Vagina (tissue), 2 donors: ENCODE measurements around the gene MTURN. TPM values are rescaled to one million over a fixed set of nuclear protein-coding genes. Genes with fewer than 3 reads are reported as not detected.
A peak's percentile ranks its signal among the peaks of the same experiment; 100 is the strongest.

Source experiments
- DNase-seq, 2 donors: peaks; one replicate each; pipeline ENCODE4 v3.0.0-alpha.2; 2017; ENCODE audit errors: extremely low spot score in 2 of 2
- H3K27ac ChIP-seq: fragments of 200-600 bp; sonication (generic); one replicate; pipeline ENCODE4 v1.5.1; 2019
- H3K27me3 ChIP-seq: fragments of 200-600 bp; sonication (generic); one replicate; pipeline ENCODE4 v1.5.1; 2019
- H3K36me3 ChIP-seq, 2 donors: fragments of 200-600 bp; sonication (generic); one replicate each; pipeline ENCODE4 v1.5.1; 2017 to 2019
- H3K4me1 ChIP-seq: fragments of 200-600 bp; sonication (generic); one replicate; pipeline ENCODE4 v1.5.1; 2019
- H3K4me3 ChIP-seq, 2 donors: fragments of 200-600 bp; sonication (generic); 1 replicate in 1 of 2; 2 replicates in 1 of 2; pipeline ENCODE4 v1.5.1; 2016 to 2019
- H3K9me3 ChIP-seq: fragments of 200-600 bp; sonication (generic); one replicate; pipeline ENCODE4 v1.5.1; 2019
- POLR2A ChIP-seq, 2 donors: fragments of 450-650 bp; IDR thresholded peaks; one replicate each; pipeline ENCODE4 v1.6.1; 2017; ENCODE audit warnings: antibody characterized with exemption in 2 of 2, mild to moderate bottlenecking in 2 of 2, moderate library complexity in 2 of 2
- POLR2AphosphoS5 ChIP-seq, 2 donors: sonication (generic); formaldehyde crosslinking; IDR thresholded peaks; one replicate each; pipeline ENCODE4 v1.9.0; 2017; ENCODE audit warnings: antibody characterized with exemption in 2 of 2, mild to moderate bottlenecking in 2 of 2, low read depth in 1 of 2; ENCODE audit not compliant: insufficient read depth in 1 of 2
- intact Hi-C: fragments of 100-400 bp; cut with DNase I; formaldehyde crosslinking; loops from one replicate; pipeline ENCODE4 v1.15.1; 2023
- total RNA-seq: library from RNA; depleted of rRNA; stranded (reverse); fragments of >200 nt; gene quantifications from one replicate; pipeline ENCODE4 v1.2.3, GENCODE V29; 2016
- TF ChIP-seq, protein P1 (sequence below), 3 experiments: fragments of 450-650 bp in 2 of 3; fragments of 200-600 bp in 1 of 3; sonication (generic) in 1 of 3; IDR thresholded peaks; one replicate each; pipeline ENCODE4 v1.5.1; 2017 to 2019; ENCODE audit warnings: antibody characterized with exemption in 3 of 3, mild to moderate bottlenecking in 2 of 3, moderate library complexity in 2 of 3

The MTURN gene
- total RNA-seq, 1 donor from 2014 or later, result 44.2 TPM

GRCh38 chr7:30146127-30146612 is 11.4 kb downstream of the MTURN start:
- H3K27ac ChIP-seq, result no peak overlapping the region
- intact Hi-C loops, result no loop called here
- peaks cover 50% of the 10 kb centered on the region for H3K4me1 ChIP-seq

DNA sequence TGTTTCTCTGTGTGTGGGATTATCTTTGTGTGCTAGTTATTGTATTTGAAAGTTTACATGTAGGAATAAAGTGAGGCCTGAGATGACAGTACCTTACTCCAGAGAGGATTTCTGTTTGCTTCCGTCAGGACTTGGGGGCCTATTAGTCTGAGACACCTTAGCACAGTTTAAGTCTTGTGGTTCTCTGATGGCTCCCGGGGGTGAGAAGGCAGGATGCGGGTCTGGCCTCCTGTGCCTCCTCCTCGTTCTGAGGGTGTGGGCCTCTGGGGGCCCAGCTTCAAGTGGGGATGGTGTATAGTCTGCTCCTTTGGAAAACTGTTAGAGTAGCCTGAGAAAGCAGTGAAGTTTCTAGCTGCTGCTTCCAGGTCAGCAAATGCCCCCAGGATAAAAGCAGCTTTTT is 12.4 kb downstream of the MTURN start:
- Histone ChIP-seq H3K4me1 (peaks cover 40% of the 10 kb centered on the region), H3K27ac (no peak overlapping the region), H3K36me3 (no peaks in the 10 kb centered on the region), H3K9me3 (no peaks in the 10 kb centered on the region), H3K4me3 (no peak overlapping the region), H3K27me3 (no peaks in the 10 kb centered on the region)
- DNase-seq, result peak in 1 of 2 donors; percentile 11
- intact Hi-C loops, result no loop called here
- TF ChIP-seq, protein P1, sequence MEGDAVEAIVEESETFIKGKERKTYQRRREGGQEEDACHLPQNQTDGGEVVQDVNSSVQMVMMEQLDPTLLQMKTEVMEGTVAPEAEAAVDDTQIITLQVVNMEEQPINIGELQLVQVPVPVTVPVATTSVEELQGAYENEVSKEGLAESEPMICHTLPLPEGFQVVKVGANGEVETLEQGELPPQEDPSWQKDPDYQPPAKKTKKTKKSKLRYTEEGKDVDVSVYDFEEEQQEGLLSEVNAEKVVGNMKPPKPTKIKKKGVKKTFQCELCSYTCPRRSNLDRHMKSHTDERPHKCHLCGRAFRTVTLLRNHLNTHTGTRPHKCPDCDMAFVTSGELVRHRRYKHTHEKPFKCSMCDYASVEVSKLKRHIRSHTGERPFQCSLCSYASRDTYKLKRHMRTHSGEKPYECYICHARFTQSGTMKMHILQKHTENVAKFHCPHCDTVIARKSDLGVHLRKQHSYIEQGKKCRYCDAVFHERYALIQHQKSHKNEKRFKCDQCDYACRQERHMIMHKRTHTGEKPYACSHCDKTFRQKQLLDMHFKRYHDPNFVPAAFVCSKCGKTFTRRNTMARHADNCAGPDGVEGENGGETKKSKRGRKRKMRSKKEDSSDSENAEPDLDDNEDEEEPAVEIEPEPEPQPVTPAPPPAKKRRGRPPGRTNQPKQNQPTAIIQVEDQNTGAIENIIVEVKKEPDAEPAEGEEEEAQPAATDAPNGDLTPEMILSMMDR (IDR thresholded peaks at IDR 0.05), result no peak
- TF ChIP-seq POLR2AphosphoS5 (IDR thresholded peaks at IDR 0.05; ENCODE audit: insufficient read depth in 1 of 2, low read depth in 1 of 2) (no peak), POLR2A (IDR thresholded peaks at IDR 0.05) (no peak)

More at GRCh38 chr7:30146127-30146612, 11.4 kb downstream of the MTURN start:
- DNase-seq, result no peak
- TF ChIP-seq POLR2A (IDR thresholded peaks at IDR 0.05) (no peak), POLR2AphosphoS5 (IDR thresholded peaks at IDR 0.05; ENCODE audit: insufficient read depth in 1 of 2, low read depth in 1 of 2) (no peak)
- TF ChIP-seq, protein P1 (IDR thresholded peaks at IDR 0.05), result no peak
- H3K9me3 ChIP-seq, result no peaks in the 10 kb centered on the region
- H3K27me3 ChIP-seq, result no peaks in the 10 kb centered on the region
- no peaks in the 10 kb centered on the region for H3K36me3 ChIP-seq
- no peak overlapping the region for H3K4me3 ChIP-seq

DNA sequence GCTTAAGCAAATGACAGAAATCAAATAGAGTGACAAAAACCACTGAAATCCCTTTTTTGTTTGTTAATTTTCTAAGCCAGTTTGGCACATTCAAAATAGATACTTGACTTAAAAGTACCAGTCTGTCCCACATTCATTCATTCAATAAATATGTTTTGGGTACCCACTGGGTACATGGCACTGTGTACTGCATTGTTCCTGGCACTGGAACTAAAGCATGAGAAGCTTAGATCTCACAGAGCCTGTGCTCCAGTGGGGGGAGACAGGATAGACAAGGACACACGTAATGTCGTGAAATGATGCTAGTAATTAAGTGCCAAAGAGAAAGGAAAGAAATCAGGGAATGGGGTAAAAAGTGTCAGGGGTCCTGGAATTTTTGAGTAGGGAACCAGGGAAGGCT is 13.0 kb downstream of the MTURN start:
- H3K27ac ChIP-seq, result no peak overlapping the region
- no peaks in the 10 kb centered on the region for H3K36me3 ChIP-seq
- no peaks in the 10 kb centered on the region for H3K9me3 ChIP-seq
- H3K27me3 ChIP-seq, result no peaks in the 10 kb centered on the region
- no peak for TF ChIP-seq POLR2A (IDR thresholded peaks at IDR 0.05)
- TF ChIP-seq POLR2AphosphoS5 (IDR thresholded peaks at IDR 0.05; ENCODE audit: insufficient read depth in 1 of 2, low read depth in 1 of 2), result no peak
- TF ChIP-seq, protein P1 (IDR thresholded peaks at IDR 0.05), result no peak
- no peak overlapping the region for H3K4me3 ChIP-seq
- H3K4me1 ChIP-seq, result peaks cover 34% of the 10 kb centered on the region
- intact Hi-C loops, result no loop called here
- no peak for DNase-seq

- Histone ChIP-seq H3K36me3 (no peaks in the 10 kb centered on the region), H3K27ac (no peak overlapping the region), H3K4me1 (peaks cover 28% of the 10 kb centered on the region), H3K27me3 (no peaks in the 10 kb centered on the region), H3K4me3 (no peak overlapping the region), H3K9me3 (no peaks in the 10 kb centered on the region)
- DNase-seq, result peak in 1 of 2 donors; percentile 74
- intact Hi-C loops, result no loop called here
- TF ChIP-seq, protein P1 (IDR thresholded peaks at IDR 0.05), result no peak
- TF ChIP-seq POLR2A (IDR thresholded peaks at IDR 0.05) (no peak), POLR2AphosphoS5 (IDR thresholded peaks at IDR 0.05; ENCODE audit: insufficient read depth in 1 of 2, low read depth in 1 of 2) (no peak)
These were observed 13.6 kb downstream of the MTURN start for GRCh38 chr7:30148426-30148825.

GRCh38 chr7:30148951-30149459 is 14.2 kb downstream of the MTURN start:
- Histone ChIP-seq H3K36me3 (peaks cover 0 to 4% of the 10 kb centered on the region in 2 donors), H3K4me1 (peaks cover 22% of the 10 kb centered on the region), H3K27me3 (no peaks in the 10 kb centered on the region), H3K27ac (no peak overlapping the region), H3K4me3 (no peak overlapping the region), H3K9me3 (no peaks in the 10 kb centered on the region)
- DNase-seq, result peak in 1 of 2 donors; percentile 77
- no peak for TF ChIP-seq POLR2A (IDR thresholded peaks at IDR 0.05)
- peak in 1 of 2 donors; percentile 48 for TF ChIP-seq POLR2AphosphoS5 (IDR thresholded peaks at IDR 0.05; ENCODE audit: insufficient read depth in 1 of 2, low read depth in 1 of 2)
- intact Hi-C loops, result no loop called here
